C4-2B (cell line): ENCODE data around the gene USP6.

Experiments used
- H3K27ac ChIP-seq: fragments of 450-650 bp; 2 replicates; pipeline ENCODE4 v1.5.1; 2017
- ZFX ChIP-seq: fragments of 450-650 bp; IDR thresholded peaks from 2 replicates; pipeline ENCODE4 v1.6.1; 2017
- TF ChIP-seq, protein P1 (sequence below): fragments of 450-650 bp; conservative IDR thresholded peaks from 2 replicates; pipeline ENCODE4 v1.5.1; 2017; ENCODE audit warnings: mild to moderate bottlenecking

USP6 gene

DNA sequence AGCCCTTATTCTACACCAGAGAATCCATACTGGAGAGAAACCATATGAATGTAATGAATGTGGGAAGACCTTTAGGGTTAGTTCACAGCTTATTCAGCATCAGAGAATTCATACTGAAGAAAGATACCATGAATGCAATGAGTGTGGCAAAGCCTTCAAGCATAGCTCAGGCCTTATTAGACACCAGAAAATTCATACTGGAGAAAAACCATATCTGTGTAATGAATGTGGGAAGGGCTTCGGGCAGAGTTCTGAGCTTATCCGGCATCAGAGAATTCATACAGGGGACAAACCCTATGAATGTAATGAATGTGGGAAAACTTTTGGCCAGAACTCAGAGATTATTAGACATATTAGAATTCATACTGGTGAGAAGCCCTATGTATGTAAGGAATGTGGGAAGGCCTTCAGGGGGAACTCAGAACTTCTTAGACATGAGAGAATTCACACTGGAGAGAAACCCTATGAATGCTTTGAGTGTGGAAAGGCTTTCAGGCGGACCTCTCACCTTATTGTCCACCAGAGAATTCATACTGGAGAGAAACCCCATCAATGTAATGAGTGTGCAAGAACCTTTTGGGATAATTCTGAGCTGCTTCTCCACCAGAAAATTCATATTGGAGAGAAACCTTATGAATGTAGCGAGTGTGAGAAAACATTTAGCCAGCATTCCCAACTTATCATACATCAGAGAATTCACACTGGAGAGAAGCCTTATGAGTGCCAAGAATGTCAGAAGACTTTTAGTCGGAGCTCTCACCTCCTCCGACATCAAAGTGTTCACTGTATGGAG, 23.4 kb upstream of the USP6 start:
- TF ChIP-seq, protein P1, sequence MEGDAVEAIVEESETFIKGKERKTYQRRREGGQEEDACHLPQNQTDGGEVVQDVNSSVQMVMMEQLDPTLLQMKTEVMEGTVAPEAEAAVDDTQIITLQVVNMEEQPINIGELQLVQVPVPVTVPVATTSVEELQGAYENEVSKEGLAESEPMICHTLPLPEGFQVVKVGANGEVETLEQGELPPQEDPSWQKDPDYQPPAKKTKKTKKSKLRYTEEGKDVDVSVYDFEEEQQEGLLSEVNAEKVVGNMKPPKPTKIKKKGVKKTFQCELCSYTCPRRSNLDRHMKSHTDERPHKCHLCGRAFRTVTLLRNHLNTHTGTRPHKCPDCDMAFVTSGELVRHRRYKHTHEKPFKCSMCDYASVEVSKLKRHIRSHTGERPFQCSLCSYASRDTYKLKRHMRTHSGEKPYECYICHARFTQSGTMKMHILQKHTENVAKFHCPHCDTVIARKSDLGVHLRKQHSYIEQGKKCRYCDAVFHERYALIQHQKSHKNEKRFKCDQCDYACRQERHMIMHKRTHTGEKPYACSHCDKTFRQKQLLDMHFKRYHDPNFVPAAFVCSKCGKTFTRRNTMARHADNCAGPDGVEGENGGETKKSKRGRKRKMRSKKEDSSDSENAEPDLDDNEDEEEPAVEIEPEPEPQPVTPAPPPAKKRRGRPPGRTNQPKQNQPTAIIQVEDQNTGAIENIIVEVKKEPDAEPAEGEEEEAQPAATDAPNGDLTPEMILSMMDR, result no peak
- TF ChIP-seq ZFX, result no peak

DNA sequence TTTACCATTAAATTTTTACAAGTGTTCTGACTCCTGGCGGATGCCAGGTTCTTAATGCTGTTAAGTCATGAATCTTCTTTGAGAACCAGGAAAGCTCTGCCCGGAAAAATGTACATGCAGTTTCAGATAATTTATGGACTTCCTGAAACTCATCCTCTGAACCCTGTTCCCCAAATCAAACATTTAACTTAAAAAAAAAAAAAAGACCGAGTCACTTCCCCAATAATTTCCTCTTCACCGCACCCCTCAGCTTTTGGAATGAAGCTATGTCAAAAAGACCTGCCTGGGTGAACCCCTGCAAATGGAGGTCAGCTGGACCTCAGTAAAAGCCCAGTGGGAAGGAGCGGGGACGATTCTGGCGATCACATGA, 19.1 kb upstream of the USP6 start:
- TF ChIP-seq, protein P1, result no peak
- no peak for TF ChIP-seq ZFX
- H3K27ac ChIP-seq, result no peak overlapping the region

More for the DNA sequence above, 23.4 kb upstream of the USP6 start:
- H3K27ac ChIP-seq, result no peak overlapping the region

DNA sequence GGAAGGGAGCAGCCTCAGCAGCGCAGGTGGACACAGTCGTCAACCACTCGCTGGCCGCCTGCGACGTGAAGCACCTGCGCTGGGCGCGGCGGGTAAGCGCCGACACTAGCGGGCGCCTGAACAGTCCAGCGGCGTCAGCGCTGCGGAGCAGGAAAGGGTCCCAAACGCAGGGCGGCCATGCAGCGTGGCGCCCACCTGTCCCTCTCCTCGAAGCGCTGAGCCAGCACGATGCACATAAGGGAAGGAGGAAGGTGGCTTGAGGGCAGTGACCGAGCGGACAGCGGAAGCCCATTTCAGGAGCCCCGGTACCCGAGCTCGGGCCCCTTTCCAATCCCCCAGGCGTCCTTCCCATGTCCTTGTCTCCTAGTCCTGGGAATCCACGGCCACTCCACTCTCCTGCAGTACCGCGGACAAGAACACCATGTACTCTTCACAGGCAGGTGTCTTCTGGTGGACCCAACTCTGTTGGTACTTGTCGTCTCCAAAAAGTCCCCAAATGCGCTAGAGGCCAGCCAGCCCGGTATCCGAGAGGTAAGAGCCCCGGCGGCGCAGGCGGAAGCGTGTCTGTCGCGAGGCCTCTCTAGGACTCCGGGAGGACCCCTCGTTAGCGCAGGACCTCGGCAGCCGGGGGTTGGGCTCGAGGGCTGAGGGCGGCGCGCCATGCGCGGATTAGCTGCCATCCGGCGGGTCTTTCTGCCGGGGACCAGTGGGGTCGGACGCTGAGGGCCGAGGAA, 18.6 kb upstream of the USP6 start:
- no peak overlapping the region for H3K27ac ChIP-seq
- TF ChIP-seq ZFX, result no peak
- TF ChIP-seq, protein P1, result no peak

DNA sequence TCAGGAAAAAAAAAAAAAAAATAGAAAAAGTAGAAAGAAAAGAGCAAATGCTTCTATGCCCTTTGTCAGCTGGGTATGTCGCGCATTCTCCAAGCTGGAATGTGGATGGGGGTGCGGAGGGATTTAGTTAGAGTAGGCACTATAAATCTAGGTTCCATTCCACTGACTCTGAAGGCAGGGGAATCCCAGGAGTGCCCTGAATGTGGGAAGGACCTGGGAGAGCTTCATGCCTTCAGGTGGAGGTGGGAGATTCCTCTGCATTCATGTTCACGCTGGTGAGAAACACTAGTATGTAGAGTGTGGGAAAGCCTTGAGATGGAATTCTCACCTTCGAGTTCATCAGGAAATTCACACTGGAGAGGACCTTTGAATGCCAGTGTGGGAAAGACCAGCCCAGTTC, 16.6 kb upstream of the USP6 start:
- TF ChIP-seq, protein P1, result no peak
- TF ChIP-seq ZFX, result no peak
- no peak overlapping the region for H3K27ac ChIP-seq

DNA sequence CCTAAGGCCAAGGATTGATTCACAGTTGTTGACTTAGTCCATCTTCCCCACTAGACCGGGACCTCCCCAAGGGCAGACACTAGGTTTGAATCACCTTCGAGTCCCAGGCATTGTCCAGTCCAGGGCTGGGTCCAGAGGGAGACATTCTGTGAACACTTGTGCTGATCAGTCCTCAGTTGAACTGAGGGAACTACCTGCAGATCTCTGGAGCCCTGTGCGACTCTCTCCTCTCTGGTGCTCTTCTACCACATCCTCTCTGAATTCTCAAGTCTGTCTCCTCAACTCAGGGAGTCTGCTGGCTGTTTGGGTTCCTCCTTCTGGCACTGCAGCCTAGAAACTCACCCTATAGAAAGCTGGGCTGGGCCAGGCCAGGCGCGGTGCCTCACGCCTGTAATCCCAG, 15.0 kb upstream of the USP6 start:
- TF ChIP-seq, protein P1, result no peak
- no peak for TF ChIP-seq ZFX
- no peak overlapping the region for H3K27ac ChIP-seq

DNA sequence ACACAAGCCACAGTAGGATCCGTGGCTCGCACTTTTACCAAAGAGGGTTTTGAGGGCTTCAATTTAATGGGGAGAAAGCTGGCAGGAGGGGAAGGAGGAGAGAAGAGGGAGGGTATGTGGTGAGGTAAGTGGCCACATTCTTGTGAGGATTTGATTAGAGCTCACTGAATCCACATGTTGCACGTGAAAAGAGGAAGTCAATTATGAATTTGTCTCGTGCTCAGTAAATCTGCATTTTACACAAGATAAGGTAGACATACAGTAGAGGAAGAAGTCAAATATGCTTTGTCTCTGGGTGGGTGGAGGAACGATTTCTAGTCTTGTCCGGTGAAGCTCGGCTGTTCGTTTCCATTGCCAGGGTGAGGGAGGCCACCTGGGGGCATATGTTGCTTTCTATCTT, 5.0 kb upstream of the USP6 start:
- peak overlapping the region; percentile 83 for H3K27ac ChIP-seq
- TF ChIP-seq ZFX, result no peak
- TF ChIP-seq, protein P1, result no peak

DNA sequence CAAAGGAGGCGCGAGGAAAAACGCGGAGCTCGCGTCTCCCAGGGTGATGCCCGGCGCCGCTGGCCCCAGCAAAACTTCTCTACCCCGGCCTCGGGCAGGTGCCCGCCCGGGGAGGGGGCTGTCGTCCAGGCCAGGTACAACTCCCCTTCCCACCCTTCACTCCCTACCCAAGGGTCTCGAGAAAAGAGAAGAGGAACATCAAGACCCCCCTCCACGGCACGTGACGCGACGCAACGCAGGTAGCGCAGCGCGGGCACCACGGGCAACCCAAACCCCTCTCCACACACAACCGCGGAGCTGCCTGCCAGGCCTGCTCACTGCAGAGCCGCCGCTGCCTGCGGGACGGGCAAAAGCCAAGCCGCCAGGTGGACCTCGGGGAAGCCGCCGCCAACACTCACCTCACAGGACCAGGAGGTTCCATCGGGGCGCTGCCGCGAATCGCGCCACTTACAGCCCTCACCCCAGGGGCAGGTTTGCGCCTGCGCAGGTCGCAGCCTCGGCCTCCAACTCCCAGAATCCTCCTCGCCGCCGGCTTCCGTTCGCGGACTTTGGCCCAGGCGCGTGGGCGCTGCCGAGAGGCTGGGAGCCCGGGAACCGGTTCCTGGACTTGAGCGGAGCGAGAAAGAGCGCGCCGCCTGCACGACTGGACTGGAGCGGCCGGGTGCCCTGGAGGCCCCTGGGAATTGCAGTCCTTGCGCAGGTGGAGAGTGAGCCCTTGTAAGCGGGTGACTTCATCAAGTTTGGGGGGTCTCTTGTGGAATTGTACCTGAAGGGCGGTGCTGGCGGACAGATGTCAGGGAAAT, 4.2 kb upstream of the USP6 start, which contains the start of gene ZNF232:
Gene ZNF232, minus strand, starts transcription at position 477 of the 803 bp plus-strand sequence. Its CDS starts 56 bp downstream, at position 421.
- H3K27ac ChIP-seq, result peak within 1 kb of the TSS; percentile 83
- TF ChIP-seq, protein P1, result no peak
- peak; percentile 32; the same call in 1 of the 2 replicates for TF ChIP-seq ZFX
